Neutrophil (primary cell): ENCODE measurements around the gene COL12A1.

Source experiments
- H3K27ac ChIP-seq: fragments of 200-600 bp; sonication (generic); 2 replicates; pipeline ENCODE4 v1.5.1; 2016; ENCODE audit warnings: mild to moderate bottlenecking, moderate library complexity
- H3K27me3 ChIP-seq: fragments of 200-600 bp; sonication (generic); 2 replicates; pipeline ENCODE4 v1.6.0; 2016; ENCODE audit warnings: mild to moderate bottlenecking
- H3K36me3 ChIP-seq: fragments of 200-600 bp; sonication (generic); 2 replicates; pipeline ENCODE4 v1.5.1; 2017
- H3K4me1 ChIP-seq, 2 experiments: fragments of 200-600 bp in 1 of 2; sonication (generic) in 1 of 2; 1 replicate in 1 of 2; 2 replicates in 1 of 2; pipeline versions ENCODE4 v1.5.1 to v1.6.1; 2013 to 2016; ENCODE audit warnings: low read depth in 1 of 2, low read length in 1 of 2, mild to moderate bottlenecking in 1 of 2, moderate library complexity in 1 of 2; ENCODE audit not compliant: control insufficient read depth in 1 of 2, insufficient read depth in 1 of 2
- H3K4me3 ChIP-seq, 2 experiments: fragments of 200-600 bp in 1 of 2; sonication (generic) in 1 of 2; 1 replicate in 1 of 2; 2 replicates in 1 of 2; pipeline ENCODE4 v1.5.1; 2013 to 2016; ENCODE audit warnings: low read depth in 1 of 2, low read length in 1 of 2, mild to moderate bottlenecking in 1 of 2, moderate library complexity in 1 of 2
- H3K9me3 ChIP-seq: fragments of 200-600 bp; sonication (generic); 2 replicates; pipeline ENCODE4 v1.5.1; 2016
- CTCF ChIP-seq: fragments of 200-600 bp; sonication (generic); IDR thresholded peaks from 2 replicates; pipeline ENCODE4 v1.5.1; 2016; ENCODE audit warnings: antibody characterized with exemption

The COL12A1 gene

GRCh38 chr6:75166236-75166635 lies 39.6 kb downstream of the COL12A1 start:
- Histone ChIP-seq H3K4me1 (no peaks in the 10 kb centered on the region), H3K27ac (no peak overlapping the region), H3K4me3 (no peak overlapping the region), H3K36me3 (no peaks in the 10 kb centered on the region), H3K27me3 (peaks cover 3% of the 10 kb centered on the region), H3K9me3 (no peaks in the 10 kb centered on the region)
- no peak for TF ChIP-seq CTCF

- H3K27me3 ChIP-seq, result no peaks in the 10 kb centered on the region
- TF ChIP-seq CTCF, result no peak
- no peaks in the 10 kb centered on the region for H3K4me1 ChIP-seq
- H3K4me3 ChIP-seq, result no peak overlapping the region
- no peaks in the 10 kb centered on the region for H3K36me3 ChIP-seq
- no peaks in the 10 kb centered on the region for H3K9me3 ChIP-seq
- no peak overlapping the region for H3K27ac ChIP-seq
These were observed 47.7 kb downstream of the COL12A1 start for GRCh38 chr6:75158176-75158575.

- Histone ChIP-seq H3K36me3 (no peaks in the 10 kb centered on the region), H3K4me3 (no peak overlapping the region), H3K4me1 (no peaks in the 10 kb centered on the region), H3K27ac (no peak overlapping the region), H3K27me3 (no peaks in the 10 kb centered on the region), H3K9me3 (no peaks in the 10 kb centered on the region)
- TF ChIP-seq CTCF, result no peak
These were observed 48.5 kb downstream of the COL12A1 start for GRCh38 chr6:75157336-75157735.

- Histone ChIP-seq H3K4me1 (no peaks in the 10 kb centered on the region), H3K27me3 (no peaks in the 10 kb centered on the region), H3K9me3 (no peaks in the 10 kb centered on the region), H3K36me3 (no peaks in the 10 kb centered on the region), H3K27ac (no peak overlapping the region), H3K4me3 (no peak overlapping the region)
- TF ChIP-seq CTCF, result no peak
These were observed 49.5 kb downstream of the COL12A1 start for GRCh38 chr6:75156186-75156878.

GRCh38 chr6:75155631-75156030 lies 50.2 kb downstream of the COL12A1 start:
- Histone ChIP-seq H3K4me3 (no peak overlapping the region), H3K9me3 (no peaks in the 10 kb centered on the region), H3K27ac (no peak overlapping the region), H3K36me3 (no peaks in the 10 kb centered on the region), H3K4me1 (no peaks in the 10 kb centered on the region), H3K27me3 (no peaks in the 10 kb centered on the region)
- no peak for TF ChIP-seq CTCF
